ENCODE data around the gene LSS. TPM values are rescaled to one million over a fixed set of nuclear protein-coding genes. Genes with fewer than 3 reads are reported as not detected.
"Not testable (repeated sequence)": the region's sequence is repeated elsewhere in the genome, so short reads cannot be mapped to it uniquely, and the experiment has no call there.

The LSS gene
- polyA plus RNA-seq, 4 donors: 28.1 to 36.3 (median 35.5) TPM

DNA sequence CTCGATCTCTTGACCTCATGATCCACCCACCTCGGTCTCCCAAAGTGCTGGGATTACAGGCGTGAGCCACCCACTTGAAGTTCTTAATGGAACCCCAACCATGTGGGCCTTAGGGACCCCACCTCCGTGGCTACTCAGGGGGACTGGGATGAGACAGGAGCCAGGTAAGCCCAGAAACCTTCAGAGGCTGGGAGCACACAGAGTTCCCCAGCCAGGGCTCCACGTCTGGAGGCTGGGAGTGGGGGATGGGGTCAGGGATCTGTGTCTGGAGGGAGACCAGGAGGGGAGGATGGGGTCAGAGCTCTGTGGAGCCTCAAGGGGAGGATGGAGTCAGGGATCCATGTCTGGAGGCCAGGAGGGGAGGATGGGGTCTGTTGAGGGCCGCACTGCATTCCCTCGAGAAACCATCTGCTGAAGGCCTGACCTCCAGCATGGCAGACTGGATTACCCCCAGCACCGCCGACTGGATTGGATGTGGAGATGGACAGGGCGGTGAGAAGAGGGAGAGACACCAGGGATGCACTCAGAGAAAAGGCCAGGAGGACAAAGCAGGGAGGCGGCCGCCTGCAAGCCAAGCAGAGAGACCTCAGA is 71.1 kb downstream of the LSS start:
- no peak for DNase-seq (ENCODE audit: low read depth in 4 of 4, low spot score in 3 of 4)

DNA sequence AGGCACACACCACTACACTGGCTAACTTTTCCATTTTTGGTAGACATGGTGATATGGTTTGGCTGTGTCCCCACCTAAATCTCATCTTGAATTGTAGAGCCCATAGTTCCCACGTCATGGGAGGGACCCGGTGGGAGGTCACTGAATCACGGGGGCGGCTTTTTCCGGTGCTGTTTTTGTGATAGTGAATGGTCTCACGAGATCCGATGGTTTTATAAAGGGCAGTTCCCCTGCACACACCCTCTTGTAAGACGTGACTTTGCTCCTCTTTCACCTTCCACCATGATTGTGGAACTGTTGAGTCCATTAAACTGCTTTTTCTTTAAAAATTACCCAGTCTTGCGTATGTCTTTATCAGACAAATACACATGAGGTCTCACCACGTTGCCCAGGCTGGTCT is 71.9 kb downstream of the LSS start:
- DNase-seq (ENCODE audit: low read depth in 4 of 4, low spot score in 3 of 4): no peak

DNA sequence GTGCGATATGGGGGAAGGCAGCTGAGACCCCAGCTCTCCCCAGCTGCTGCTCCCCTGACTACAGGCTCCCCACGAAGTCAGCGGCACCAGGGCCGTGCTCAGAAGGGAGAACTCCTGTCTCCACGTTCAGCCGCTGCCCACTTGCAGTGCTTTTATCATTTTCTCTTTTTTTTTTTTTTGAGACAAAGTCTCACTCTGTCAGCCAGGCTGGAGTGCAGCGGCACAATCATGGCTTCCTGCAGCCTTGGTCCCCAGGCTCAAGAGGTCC is 72.3 kb downstream of the LSS start:
- DNase-seq (ENCODE audit: low read depth in 4 of 4, low spot score in 3 of 4): no peak

DNA sequence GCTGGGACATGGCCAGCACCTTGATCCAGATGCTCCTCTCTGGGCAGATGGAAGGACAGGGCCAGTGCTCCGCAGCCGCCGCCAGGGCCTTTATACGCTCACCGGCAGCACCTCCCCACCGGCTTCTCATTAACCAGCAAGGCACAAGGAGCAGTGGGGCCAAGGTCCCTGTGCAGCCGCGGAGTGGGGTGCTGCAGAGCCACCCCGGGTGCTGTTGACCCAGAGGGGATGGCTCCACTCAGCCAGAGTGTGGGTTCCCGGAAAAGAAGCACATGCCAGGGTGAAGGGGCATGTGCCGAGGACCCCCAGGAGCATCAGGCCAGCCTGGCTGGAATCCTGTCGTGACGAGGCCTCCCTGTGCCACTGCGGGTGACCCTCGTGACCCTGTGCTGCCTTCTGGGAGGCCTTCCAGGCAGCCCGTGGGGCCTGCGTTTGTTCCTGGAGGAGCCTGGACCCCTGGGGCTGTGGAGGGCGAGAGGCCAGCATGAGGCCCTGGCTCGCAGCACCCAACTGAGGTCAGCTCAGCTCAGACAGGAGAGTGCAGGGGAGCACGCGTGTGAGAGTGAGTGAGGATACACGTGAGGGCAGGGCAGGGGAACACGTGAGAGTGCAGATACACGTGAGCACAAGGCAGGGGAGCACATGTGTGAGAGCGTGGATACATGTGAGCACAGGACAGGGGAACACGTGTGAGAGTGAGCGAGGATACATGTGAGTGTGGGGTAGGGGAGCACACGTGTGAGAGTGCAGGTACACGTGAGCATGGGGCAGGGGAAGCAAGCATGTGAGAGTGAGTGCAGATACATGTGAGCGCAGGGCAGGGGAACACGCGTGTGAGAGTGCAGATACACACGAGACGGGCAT is 72.8 kb downstream of the LSS start, which contains the start of gene FTCD:
TSS of gene FTCD (minus strand) at position 66 of the 864 bp plus-strand sequence. CDS start at position 10, 56 bp downstream.
- no peak for DNase-seq (ENCODE audit: low read depth in 4 of 4, low spot score in 3 of 4)

DNA sequence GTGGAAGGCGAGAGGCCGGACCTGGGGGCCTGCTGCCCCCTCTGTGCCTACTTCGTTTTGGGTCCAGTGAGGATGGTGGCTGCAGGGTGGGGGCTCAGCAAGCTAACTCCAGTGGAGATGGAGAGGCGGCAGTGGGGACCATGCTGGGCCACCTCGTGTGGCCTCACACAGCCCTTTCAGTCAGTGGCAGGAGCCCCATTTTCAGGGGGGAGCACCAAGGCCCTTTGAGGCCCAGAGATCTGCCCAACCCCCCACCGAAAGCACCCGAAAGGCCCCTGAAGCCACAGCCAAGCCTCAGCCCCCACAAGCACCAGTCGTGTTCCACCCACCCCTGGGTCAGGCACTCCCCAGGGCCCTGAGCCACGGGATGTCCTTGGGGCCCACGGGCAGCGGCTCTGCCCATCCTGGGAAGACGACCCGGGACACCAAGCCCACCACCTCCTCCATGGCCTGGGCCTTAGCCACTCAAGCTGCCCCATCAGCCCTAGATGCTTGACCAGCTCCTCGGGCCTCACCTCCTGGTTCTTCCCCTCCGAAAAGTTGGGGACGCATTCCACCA is 73.5 kb downstream of the LSS start:
- DNase-seq (ENCODE audit: low read depth in 4 of 4, low spot score in 3 of 4): no peak

DNA sequence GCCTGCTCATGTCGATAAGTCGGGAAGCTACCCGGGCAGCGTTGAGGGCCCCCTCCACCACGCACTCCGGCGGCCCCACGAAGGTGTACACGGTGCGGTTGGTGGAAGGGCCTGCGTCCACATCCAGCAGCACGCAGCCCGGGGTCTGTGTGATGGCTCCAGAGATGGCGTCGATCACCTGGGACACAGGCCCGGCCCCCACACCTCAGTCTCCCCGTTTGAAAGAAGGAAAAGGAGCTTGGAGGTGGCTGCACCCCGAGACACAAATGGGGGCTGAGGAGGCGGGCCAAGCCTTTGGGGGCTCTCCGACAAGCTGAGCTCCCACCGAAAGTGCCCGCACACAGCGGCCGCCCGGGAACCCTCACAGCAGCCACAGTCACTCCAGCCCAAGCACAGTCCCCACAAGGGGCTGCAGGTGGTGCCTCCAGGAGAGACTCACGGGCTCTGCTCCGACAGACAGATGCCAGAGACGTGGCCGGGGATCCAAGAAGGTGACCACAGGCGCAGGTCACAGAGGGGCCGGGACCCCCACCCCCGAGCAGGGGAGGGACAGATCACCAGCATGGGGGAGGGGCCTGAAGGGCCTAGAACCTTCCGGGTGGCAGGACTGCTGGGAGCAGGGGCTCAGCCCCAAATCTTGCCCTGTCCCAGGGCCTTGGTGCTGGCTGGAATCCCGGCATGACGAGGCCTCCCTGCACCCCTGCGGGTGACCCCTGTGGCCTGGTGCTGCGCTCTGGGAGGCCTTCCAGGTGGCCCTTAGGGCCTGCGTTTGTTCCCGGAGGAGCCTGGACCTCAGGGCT is 74.2 kb downstream of the LSS start:
- no peak for DNase-seq (ENCODE audit: low read depth in 4 of 4, low spot score in 3 of 4)

DNA sequence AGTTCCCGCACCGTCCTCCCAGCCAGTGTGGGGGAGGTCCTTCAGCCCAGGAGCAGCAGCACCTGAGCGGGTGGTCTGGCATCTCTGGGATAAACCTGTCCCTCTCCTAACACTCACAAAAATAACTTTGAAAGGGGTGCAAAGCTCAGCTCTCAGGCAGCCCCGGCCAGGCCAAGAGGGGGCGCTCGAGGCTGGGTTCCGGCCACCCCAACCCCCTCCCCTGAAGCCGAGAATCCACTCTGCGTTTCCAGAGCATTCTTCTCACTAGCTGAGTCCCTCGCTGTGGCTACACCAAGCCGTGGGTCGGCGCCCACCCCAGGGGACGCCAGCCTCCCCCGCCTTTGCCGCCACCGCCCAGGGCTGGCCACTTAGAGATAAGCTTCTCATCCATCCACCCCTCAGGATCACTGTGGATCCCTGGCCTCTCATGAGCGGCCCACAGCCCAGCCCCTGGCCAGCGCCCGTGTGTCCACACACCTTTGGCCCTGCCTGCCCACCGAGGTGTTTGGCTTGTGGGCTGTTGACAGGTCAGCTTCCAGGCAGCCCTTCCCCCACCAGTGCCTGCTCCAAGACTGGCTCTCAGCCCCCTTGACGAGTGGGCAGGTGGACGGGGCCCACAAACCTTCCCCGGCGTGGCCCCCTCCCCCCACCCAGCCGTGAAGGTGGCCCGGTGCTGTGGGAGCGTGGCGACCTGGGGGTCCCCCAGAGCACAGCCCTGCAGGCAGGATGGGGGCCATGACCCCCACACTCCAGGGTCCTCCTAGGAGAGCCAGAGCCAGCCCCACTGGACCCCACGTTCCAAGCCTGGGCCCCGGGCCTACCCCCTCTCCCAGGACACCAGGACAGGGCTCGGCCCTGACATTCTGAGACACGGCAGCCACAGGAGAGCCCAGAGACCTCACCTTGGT is 75.1 kb downstream of the LSS start:
- peak in 1 of 4 donors; percentile 44 for DNase-seq (ENCODE audit: low read depth in 4 of 4, low spot score in 3 of 4)

DNA sequence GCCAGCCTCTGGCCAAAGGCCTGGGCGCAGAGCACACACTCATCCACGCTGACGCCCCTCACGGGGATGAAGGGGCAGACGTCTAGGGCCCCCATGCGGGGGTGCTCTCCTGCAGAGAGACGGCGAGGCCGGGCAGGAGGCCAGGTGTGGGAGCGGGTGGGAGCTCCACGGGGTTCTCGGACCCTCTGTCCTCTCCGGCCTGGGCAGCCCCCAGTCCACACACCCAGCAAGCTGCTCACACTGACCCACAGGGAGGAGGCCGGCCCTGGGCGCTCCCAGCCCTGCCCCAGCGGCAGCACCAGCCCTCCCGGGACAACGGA is 75.7 kb downstream of the LSS start:
- DNase-seq (ENCODE audit: low read depth in 4 of 4, low spot score in 3 of 4): no peak

DNA sequence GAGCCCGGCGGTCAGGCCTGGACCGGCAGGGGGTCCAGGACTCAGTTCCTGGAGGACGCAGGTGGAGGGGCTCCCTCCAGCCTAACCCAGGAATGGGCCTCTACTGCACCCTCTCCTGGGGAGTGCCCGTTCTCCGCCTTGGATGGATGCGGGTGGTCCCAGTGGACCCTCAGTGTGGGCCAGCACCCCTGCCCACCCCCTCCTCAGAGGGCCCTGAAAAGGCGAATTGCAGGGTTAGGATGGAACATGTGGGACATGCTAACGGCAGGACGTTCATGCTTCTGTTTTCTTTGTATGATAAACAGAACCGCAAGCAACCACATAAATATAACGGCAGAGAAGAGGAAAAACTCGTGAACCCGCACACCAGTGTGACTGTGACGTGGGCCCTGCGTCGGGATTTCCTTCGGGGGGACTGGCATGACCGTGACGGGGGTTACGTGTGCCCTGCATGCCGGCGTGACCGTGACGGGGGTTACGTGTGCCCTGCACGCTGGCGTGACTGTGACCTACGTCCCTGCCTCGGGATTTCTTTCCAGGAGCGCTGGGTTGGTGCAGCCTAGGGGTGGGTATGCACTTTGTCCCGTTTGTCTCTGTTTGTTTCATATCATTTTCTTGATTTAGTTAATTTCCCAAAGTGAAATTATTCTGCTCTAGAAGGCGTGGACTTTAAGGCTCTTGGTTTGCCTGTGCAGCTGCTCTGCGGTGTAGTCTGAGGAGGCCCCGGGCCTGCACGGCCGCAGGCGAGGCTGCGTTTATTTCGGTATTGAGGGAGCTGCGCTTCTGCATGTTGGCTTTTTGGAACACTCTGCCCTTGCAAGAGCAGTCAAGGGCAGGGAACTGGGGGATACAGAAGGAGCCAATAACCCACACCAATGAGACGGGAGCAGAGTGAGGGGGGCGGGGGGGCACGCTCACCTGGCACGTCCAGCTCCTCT is 76.3 kb downstream of the LSS start:
- DNase-seq (ENCODE audit: low read depth in 4 of 4, low spot score in 3 of 4): no peak

DNA sequence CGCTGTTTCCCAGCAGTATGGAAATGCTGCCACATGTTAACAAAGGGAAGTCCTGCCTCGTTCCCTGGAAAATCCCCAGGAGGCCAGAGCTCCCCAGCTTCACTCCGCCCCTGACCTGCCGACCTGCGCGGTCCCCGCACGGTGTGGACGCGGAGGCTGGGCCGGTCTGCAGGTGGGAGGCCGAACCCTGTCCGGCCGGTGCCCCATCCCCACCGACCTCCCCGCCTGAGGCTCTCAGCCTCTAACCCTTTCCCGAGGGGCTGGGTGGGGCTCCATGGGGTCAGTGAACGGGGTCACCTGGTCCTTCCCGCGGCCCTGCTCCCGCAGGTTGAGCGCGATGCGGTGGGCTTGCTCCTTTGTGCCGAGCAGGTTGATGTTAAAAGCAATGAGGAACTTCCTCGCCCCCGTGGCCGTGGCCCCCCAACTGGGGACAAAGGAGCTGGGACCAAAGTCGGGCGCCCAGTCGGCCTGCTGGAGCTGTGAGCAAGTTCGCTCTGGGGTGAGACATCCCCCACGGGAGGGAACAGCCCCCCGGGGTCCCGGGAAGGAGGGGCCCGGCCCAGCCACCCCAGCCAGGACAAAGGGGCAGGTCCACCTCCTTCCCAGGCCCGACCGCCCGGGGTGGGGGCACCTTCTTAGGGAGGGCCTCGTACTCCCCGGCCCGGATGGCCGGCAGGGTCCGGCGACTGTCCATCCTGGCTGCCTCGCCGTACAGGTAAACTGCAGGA is 77.1 kb downstream of the LSS start:
- no peak for DNase-seq (ENCODE audit: low read depth in 4 of 4, low spot score in 3 of 4)

DNA sequence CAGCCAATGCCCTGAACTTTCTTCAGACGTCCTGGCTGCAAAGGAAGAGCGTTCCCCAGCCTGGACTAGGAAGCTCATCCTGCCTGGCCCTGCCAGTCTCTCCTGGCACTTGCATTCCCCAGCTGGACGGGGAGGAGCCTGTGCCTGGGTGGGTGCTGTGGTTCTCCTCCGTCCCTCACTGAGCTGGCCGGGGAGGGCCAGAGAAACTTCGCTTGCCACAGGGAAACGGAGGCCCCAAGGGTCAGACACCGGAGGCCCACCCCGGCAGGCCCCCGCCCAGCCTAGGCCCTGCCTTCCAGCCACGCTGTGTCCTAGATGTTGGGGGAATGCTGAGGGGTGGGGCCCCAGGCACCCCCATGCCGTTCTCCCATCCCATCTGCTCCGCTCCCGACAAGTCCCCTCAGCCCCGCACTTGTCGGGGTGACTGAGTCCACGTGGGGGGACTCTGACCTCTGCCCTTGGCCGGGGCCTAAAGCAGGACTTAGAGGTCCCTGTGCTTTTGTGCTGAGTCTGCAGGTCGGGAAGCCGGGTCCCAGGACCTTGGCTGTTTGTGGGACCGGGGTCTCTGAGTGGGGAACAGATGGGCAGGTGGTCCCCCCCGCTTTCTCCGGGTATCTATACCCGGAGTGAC is 78.0 kb downstream of the LSS start:
- DNase-seq (ENCODE audit: low read depth in 4 of 4, low spot score in 3 of 4): no peak

DNA sequence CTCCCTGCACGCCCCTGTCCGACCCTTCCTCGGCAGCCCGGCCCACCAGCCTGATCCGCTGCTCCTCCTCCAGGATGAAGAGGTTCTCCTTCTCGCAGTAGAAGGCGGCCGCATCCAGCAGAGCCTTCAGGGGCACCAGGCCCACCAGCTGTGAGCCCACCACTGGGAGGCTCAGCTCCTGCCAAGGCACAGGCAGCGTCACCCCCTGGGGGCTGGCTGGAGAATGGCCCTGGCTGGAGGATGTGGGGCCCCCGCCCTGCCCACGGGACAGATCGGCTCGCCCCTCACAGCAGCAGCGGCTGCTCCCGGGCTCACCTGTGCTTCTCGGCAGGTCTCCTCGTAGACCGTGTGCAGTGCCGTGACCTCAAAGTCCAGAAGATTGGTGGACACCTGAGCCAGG is 78.5 kb downstream of the LSS start:
- DNase-seq (ENCODE audit: low read depth in 4 of 4, low spot score in 3 of 4): no peak

DNA sequence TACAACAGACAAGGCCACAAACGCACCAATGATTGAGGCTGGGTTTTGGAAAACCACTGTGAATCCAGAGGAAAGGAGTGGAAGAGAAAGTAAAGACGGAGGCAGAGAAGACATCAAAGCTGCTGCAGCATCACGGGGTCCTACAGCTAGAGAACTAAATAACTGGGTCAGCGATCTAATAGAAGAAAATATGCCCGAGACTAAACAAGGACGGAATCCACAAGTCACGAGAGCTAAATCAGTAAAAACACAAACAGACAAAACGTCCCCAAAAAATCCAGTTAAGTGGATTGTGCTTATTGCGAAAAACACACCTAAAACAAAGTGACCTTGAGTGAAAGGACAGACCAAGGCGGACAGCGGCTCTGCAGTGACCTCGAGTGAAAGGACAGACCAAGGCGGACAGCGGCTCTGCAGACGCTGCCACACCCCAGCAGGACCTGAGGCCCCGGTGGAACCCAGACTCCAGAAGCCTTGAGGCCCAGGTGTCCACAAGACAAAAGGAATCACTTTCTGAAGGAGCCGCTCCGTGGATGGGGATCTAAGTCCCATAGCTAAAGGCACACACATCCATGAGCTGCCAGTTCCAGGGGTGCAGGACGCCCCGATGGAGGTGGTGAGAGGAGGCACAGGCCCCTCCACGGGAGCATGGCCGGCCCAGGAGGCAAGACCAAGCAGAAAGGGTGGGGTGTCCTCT is 79.2 kb downstream of the LSS start:
- DNase-seq (ENCODE audit: low read depth in 4 of 4, low spot score in 3 of 4): no peak

DNA sequence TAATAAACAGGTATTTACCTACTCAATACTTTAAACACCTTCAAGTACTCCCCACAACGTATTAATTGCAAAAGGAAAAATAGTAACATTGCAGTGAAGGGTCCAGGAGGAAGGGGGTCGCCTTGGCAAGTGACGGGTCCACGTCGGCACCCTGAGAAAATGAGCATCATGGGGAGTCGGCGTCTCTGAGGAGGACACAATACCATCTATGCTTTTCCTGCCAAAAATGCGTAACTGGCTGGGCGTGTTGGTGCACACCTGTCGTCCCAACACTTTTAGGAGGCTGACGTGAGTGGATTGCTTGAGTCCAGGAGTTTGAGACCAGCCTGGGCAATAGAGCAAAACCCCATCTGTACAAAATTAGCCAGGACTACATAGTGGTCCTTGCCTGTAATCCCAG is 80.5 kb downstream of the LSS start:
- DNase-seq (ENCODE audit: low read depth in 4 of 4, low spot score in 3 of 4): no peak

DNA sequence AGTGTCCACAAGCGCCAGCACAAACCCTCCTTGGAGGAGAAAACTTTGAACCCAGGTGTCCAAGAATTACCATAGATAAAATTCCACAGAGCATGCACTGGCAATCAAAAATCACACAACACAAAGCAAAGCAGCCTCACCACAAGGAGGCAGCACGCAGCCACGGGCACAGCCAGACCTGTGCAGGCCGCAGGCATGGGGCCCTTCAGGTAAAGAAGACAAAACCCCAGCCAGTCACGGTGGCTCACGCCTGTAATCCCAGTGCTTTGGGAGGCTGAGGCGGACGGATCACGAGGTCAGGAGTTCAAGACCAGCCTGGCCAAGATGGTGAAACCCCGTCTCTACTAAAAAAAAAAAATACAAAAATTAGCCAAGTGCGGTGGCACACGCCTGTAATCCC is 81.1 kb downstream of the LSS start:
- not testable (repeated sequence) for DNase-seq (ENCODE audit: low read depth in 4 of 4, low spot score in 3 of 4)

DNA sequence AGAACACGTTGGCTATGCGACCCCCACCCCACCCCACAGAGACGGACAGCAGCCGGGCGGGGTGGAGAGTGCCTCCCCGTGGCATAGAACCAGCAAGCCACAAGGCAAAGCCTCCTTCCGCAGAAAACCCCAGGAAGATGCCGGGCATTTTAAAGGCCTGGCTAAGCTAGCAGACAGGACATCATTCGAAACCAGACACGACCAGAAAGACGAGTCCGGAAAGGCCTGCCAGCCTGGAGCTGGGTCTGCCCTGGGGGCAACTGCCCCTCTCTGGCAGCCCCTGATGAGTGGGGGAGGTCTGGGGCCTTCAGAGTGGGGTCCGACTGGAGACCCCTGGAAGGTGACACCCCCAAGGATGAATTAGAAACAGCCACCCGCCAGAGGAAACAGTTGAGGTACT is 81.7 kb downstream of the LSS start:
- DNase-seq (ENCODE audit: low read depth in 4 of 4, low spot score in 3 of 4): no peak

DNA sequence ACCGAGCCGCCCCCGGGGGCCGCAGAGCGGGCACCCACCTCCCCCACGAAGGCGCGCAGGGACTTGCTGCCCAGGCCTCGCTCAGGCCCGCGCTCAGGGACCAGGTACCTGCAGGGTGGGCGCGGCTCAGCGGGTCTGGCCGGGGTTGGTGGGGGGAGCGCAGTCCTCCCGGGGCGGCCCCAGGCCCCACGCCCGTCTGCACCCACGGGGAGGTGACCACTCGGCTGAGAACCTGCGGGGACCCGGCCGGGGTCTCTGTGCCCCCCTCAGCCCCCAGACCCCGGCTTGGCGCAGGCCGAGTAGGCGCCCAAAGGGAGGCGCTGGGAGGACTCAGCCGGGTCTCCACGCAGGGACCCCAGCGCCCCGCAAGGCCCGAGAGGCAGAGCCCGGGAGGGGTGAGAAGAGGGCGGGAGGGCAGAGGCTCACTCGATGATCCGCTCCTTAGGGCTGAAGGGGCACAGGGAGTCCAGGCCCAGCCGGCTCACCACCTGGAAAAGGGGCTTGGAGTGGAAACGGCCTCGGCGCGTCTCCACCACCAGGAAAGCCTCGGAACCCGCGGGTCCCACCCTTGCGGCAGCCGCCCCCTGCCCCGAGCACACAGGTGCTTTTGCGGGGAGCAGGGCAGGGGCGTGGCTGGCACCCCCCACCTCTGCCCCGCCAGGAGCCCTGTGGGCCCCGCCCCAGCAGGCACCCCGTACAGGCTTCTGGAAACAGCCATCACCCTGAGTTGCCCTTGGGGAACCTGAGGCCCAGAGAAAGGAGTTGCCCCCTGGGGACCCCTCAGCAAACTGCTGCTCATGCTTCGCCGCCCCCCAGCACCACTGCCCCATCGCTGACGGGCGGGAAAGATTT is 82.5 kb downstream of the LSS start:
- DNase-seq (ENCODE audit: low read depth in 4 of 4, low spot score in 3 of 4): no peak
